B cell (primary cell): Measurements from ENCODE around the gene MFF. TPM values are rescaled to one million over a fixed set of nuclear protein-coding genes. Genes with fewer than 3 reads are reported as not detected.

Experiments
- ATAC-seq: fragments of 200-7000 bp; cut with Tn5 transposase; one replicate; pipeline ENCODE4 v1.10.0; 2021; ENCODE audit warnings: low read depth, mild to moderate bottlenecking, moderate number of reproducible peaks, moderate library complexity
- CTCF ChIA-PET: fragments of 350-600 bp; sonication (Branson Sonifier 250); formaldehyde crosslinking; loops from one replicate; lab custom pipeline; 2021; ENCODE audit warnings: antibody characterized with exemption, inconsistent platforms; lab: Charles Lee
- POLR2A ChIA-PET: fragments of 350-600 bp; sonication (Branson Sonifier 250); formaldehyde crosslinking; loops from one replicate; lab custom pipeline; 2021; ENCODE audit warnings: antibody characterized with exemption; lab: Charles Lee
- DNase-seq: peaks from one replicate; pipeline ENCODE4 v3.0.0; 2013
- H2AFZ ChIP-seq: 2 replicates; pipeline ENCODE4 v1.6.1; 2012; ENCODE audit warnings: mild to moderate bottlenecking, low read depth, low read length; ENCODE audit not compliant: insufficient read depth, poor library complexity, severe bottlenecking
- H3K27ac ChIP-seq, 2 donors: 1 replicate in 1 of 2; 2 replicates in 1 of 2; pipeline ENCODE4 v1.5.1; 2012 to 2013; ENCODE audit warnings: low read length in 2 of 2, mild to moderate bottlenecking in 2 of 2, moderate library complexity in 1 of 2
- H3K27me3 ChIP-seq, 4 experiments: fragments of 200-600 bp in 1 of 4; sonication (generic) in 1 of 4; replicated peaks in 1 of 4; 1 replicate in 2 of 4; 2 replicates in 2 of 4; pipeline versions ENCODE4 v1.6.1 to v1.7.0; 2013 to 2016; ENCODE audit warnings: low read length in 3 of 4, mild to moderate bottlenecking in 2 of 4, mixed read lengths in 1 of 4, moderate library complexity in 1 of 4; ENCODE audit not compliant: insufficient read depth in 4 of 4, control insufficient read depth in 3 of 4; ENCODE audit errors: control extremely low read depth in 1 of 4
- H3K36me3 ChIP-seq, 2 experiments: replicated peaks in 1 of 2; 1 replicate in 1 of 2; 2 replicates in 1 of 2; pipeline versions ENCODE4 v1.6.1 to v1.7.1; 2013; ENCODE audit warnings: low read length in 1 of 2; ENCODE audit not compliant: insufficient read depth in 2 of 2, control insufficient read depth in 1 of 2; ENCODE audit errors: control extremely low read depth in 1 of 2, extremely low read depth in 1 of 2
- H3K4me1 ChIP-seq, 2 donors: fragments of 200-600 bp in 1 of 2; sonication (generic) in 1 of 2; 1 replicate in 1 of 2; 2 replicates in 1 of 2; pipeline versions ENCODE4 v1.5.1 to v1.6.1; 2013 to 2017; ENCODE audit warnings: low read length in 2 of 2; ENCODE audit not compliant: control insufficient read depth in 2 of 2, insufficient read depth in 2 of 2
- H3K4me2 ChIP-seq: replicated peaks from 2 replicates; pipeline ENCODE3; 2012; ENCODE audit warnings: mild to moderate bottlenecking, low read depth, low read length; ENCODE audit not compliant: poor library complexity, severe bottlenecking
- H3K4me3 ChIP-seq, 5 experiments: fragments of 200-600 bp in 1 of 5; sonication (generic) in 1 of 5; 1 replicate in 3 of 5; 2 replicates in 2 of 5; pipeline versions ENCODE4 v1.5.1 to v1.7.0; 2011 to 2016; ENCODE audit warnings: low read length in 4 of 5, mild to moderate bottlenecking in 4 of 5, low read depth in 2 of 5, control low read depth in 1 of 5, moderate library complexity in 1 of 5; ENCODE audit not compliant: insufficient read depth in 1 of 5; ENCODE audit errors: control extremely low read depth in 1 of 5, extremely low read depth in 1 of 5
- H3K79me2 ChIP-seq: fragments of 200-600 bp; sonication (generic); one replicate; pipeline ENCODE4 v1.6.0; 2016; ENCODE audit warnings: low read length; ENCODE audit not compliant: control insufficient read depth, insufficient read depth
- H3K9ac ChIP-seq: fragments of 200-600 bp; sonication (generic); 2 replicates; pipeline ENCODE4 v1.6.1; 2017; ENCODE audit warnings: mild to moderate bottlenecking, low read length, moderate library complexity
- H3K9me3 ChIP-seq, 3 donors: one replicate each; pipeline versions ENCODE4 v1.6.1 to v1.7.1; 2013; ENCODE audit warnings: low read length in 2 of 3; ENCODE audit not compliant: control insufficient read depth in 2 of 3, insufficient read depth in 1 of 3; ENCODE audit errors: control extremely low read depth in 1 of 3
- H4K20me1 ChIP-seq: 2 replicates; pipeline ENCODE4 v1.6.0; 2012; ENCODE audit warnings: mild to moderate bottlenecking, low read length; ENCODE audit not compliant: insufficient read depth, control insufficient read depth, poor library complexity, severe bottlenecking
- H3K27ac Mint-ChIP-seq: one replicate; pipeline ENCODE4 v1.8.0; 2021; ENCODE audit warnings: mixed read lengths
- H3K27me3 Mint-ChIP-seq: one replicate; pipeline ENCODE4 v1.8.0; 2021; ENCODE audit warnings: mixed read lengths
- H3K4me1 Mint-ChIP-seq: one replicate; pipeline ENCODE4 v1.8.0; 2021; ENCODE audit warnings: mixed read lengths
- H3K4me3 Mint-ChIP-seq: one replicate; pipeline ENCODE4 v1.8.0; 2021; ENCODE audit warnings: mixed read lengths
- H3K9me3 Mint-ChIP-seq: one replicate; pipeline ENCODE4 v1.8.0; 2022; ENCODE audit warnings: mixed read lengths; ENCODE audit not compliant: insufficient read depth
- EZH2 ChIP-seq: IDR thresholded peaks from 2 replicates; pipeline ENCODE4 v1.6.1; 2012; ENCODE audit warnings: borderline replicate concordance, low read depth, mild to moderate bottlenecking, moderate library complexity, low read length; ENCODE audit not compliant: insufficient read depth, poor library complexity, severe bottlenecking
- WGBS: methylation state at CpG from one replicate; pipeline ENCODE4 v1.1.5; 2013; ENCODE audit warnings: missing lambda C conversion rate; ENCODE audit not compliant: insufficient coverage; 5-methylcytosine and 5-hydroxymethylcytosine counted together
- intact Hi-C: fragments of 100-400 bp; cut with micrococcal nuclease; formaldehyde crosslinking; loops from one replicate; pipeline ENCODE4 v1.10.0; 2022
- polyA plus RNA-seq: library from polyadenylated mRNA; depleted of rRNA; stranded (reverse); fragments of >200 nt; gene quantifications from 2 replicates; pipeline ENCODE4 v1.2.3, GENCODE V29; 2012
- total RNA-seq, 2 donors: library from RNA; stranded (reverse); fragments of 120-200 nt in 1 of 2; gene quantifications; 1 replicate in 1 of 2; 2 replicates in 1 of 2; pipeline versions ENCODE4 v1.2.3 to v1.2.4, GENCODE V29; 2013 to 2022
- TF ChIP-seq, protein P1 (sequence below): fragments of 200-600 bp; IDR thresholded peaks from one replicate; pipeline ENCODE4 v1.8.0; 2022; ENCODE audit warnings: antibody characterized with exemption, mild to moderate bottlenecking

The MFF gene
- total and polyA plus RNA-seq, 2 donors (not counting 1 experiment from before 2014, with no cell fraction given) = 55.0 to 70.4 TPM

DNA sequence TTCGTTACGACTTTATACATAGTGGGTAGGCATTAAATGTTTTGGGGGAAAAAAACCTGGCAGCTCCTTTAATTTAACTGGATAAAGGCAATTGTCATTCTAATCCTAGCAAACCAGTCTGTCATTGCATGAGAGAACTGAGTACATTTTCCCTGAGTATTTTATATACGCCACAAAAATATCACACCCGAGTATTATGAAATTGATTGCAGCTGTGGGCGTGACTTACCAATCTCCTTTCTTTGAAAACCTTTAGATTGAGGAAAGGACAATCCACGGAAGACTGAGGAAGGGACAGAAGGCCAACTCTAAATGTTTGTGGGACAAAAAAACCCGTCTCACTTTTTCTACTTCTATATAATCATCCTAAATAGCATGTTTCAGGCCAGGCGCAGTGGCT lies 45.0 kb downstream of the MFF start:
- ATAC-seq = no peak
- Histone ChIP-seq H3K27ac (no peak overlapping the region), H3K79me2 (no peaks in the 10 kb centered on the region), H3K9me3 (no peaks in the 10 kb centered on the region), H3K36me3 (no peaks in the 10 kb centered on the region), H3K9ac (no peak overlapping the region), H3K4me1 (no peaks in the 10 kb centered on the region), H2AFZ (no peak overlapping the region), H3K4me3 (no peak overlapping the region), H3K4me2 (no peak overlapping the region), H4K20me1 (no peaks in the 10 kb centered on the region), H3K27me3 (no peaks in the 10 kb centered on the region)
- Mint-ChIP-seq H3K27ac (no peak overlapping the region), H3K4me1 (no peaks in the 10 kb centered on the region), H3K27me3 (peaks cover 5% of the 10 kb centered on the region), H3K4me3 (no peak overlapping the region), H3K9me3 (no peaks in the 10 kb centered on the region)
- DNase-seq = no peak
- intact Hi-C loops = no loop called here
- 89% methylated on average over 4 of the region's 8 CpGs for WGBS
- TF ChIP-seq EZH2 = no peak
- TF ChIP-seq, protein P1, sequence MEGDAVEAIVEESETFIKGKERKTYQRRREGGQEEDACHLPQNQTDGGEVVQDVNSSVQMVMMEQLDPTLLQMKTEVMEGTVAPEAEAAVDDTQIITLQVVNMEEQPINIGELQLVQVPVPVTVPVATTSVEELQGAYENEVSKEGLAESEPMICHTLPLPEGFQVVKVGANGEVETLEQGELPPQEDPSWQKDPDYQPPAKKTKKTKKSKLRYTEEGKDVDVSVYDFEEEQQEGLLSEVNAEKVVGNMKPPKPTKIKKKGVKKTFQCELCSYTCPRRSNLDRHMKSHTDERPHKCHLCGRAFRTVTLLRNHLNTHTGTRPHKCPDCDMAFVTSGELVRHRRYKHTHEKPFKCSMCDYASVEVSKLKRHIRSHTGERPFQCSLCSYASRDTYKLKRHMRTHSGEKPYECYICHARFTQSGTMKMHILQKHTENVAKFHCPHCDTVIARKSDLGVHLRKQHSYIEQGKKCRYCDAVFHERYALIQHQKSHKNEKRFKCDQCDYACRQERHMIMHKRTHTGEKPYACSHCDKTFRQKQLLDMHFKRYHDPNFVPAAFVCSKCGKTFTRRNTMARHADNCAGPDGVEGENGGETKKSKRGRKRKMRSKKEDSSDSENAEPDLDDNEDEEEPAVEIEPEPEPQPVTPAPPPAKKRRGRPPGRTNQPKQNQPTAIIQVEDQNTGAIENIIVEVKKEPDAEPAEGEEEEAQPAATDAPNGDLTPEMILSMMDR = no peak
- ChIA-PET POLR2A (no interaction called here), CTCF (interaction anchor here (1.6 kb wide), 1 partner anchor 11 kb away, joined by 3 read pairs; no protein-coding TSS in a partner anchor)

DNA sequence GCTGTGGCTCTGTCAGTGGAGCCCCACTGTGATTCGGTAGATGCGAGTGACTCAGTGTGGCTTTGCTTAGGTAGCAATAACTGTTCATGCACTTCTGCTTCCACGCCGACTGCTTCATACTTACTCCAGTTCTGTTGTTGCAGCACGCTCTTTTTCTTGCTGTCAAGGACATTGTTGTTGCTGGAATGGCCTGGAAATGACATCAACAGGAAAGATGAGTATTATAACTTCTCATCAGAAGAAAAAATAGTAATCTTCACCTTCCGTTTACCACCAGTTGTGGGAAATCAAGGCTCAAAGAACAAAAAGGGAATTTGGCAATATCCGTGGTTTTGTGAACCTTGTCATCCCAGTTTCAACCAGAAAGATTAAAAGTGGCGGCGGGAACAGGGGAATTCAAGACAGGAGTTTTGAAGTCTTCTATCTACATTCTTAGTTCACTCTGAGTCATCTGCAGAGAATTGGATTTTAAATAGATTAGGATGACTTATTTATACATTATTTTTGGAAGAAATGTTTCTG lies 45.8 kb downstream of the MFF start:
- H3K27ac ChIP-seq = no peak overlapping the region
- ChIA-PET POLR2A (no interaction called here), CTCF (interaction anchor here (1.6 kb wide), 1 partner anchor 12 kb away, joined by 3 read pairs; no protein-coding TSS in a partner anchor)
- H3K4me3 ChIP-seq = no peak overlapping the region
- no peak for DNase-seq
- H3K4me3 Mint-ChIP-seq = no peak overlapping the region
- TF ChIP-seq, protein P1 = no peak
- no peak for TF ChIP-seq EZH2
- H3K27ac Mint-ChIP-seq = no peak overlapping the region
- no peak overlapping the region for H3K9ac ChIP-seq
- ATAC-seq = no peak
- no peak overlapping the region for H2AFZ ChIP-seq
- WGBS = 81% methylated on average over 3 of the region's 9 CpGs
- H3K9me3 ChIP-seq = no peaks in the 10 kb centered on the region
- no peaks in the 10 kb centered on the region for H4K20me1 ChIP-seq
- peaks cover 1% of the 10 kb centered on the region for H3K4me1 Mint-ChIP-seq
- H3K36me3 ChIP-seq = no peaks in the 10 kb centered on the region
- peaks cover 5% of the 10 kb centered on the region for H3K27me3 Mint-ChIP-seq
- no peaks in the 10 kb centered on the region for H3K4me1 ChIP-seq
- no peaks in the 10 kb centered on the region for H3K27me3 ChIP-seq
- H3K9me3 Mint-ChIP-seq = no peaks in the 10 kb centered on the region
- H3K4me2 ChIP-seq = no peak overlapping the region
- no peaks in the 10 kb centered on the region for H3K79me2 ChIP-seq
- intact Hi-C loops = no loop called here
